Endothelial cell (in vitro differentiated cells): ENCODE data around the gene BPIFA2. TPM values are rescaled to one million over a fixed set of nuclear protein-coding genes. Genes with fewer than 3 reads are reported as not detected.

ENCODE experiments used
- DNase-seq: peaks from one replicate; pipeline ENCODE4 v3.0.0; 2021; ENCODE audit warnings: low spot score
- H3K27ac Mint-ChIP-seq: one replicate; pipeline ENCODE4 v1.8.0; 2021; ENCODE audit warnings: mixed read lengths, inconsistent platforms; ENCODE audit not compliant: unreplicated experiment
- H3K27me3 Mint-ChIP-seq: one replicate; pipeline ENCODE4 v1.8.0; 2021; ENCODE audit warnings: mild to moderate bottlenecking, moderate library complexity, mixed read lengths, inconsistent platforms; ENCODE audit not compliant: unreplicated experiment
- H3K36me3 Mint-ChIP-seq: one replicate; pipeline ENCODE4 v1.8.0; 2021; ENCODE audit warnings: mild to moderate bottlenecking, low read depth, mixed read lengths, inconsistent platforms; ENCODE audit not compliant: unreplicated experiment
- H3K4me1 Mint-ChIP-seq: one replicate; pipeline ENCODE4 v1.8.0; 2021; ENCODE audit warnings: mild to moderate bottlenecking, mixed read lengths, inconsistent platforms; ENCODE audit not compliant: unreplicated experiment
- H3K4me3 Mint-ChIP-seq: one replicate; pipeline ENCODE4 v1.8.0; 2021; ENCODE audit warnings: mild to moderate bottlenecking, mixed read lengths, inconsistent platforms; ENCODE audit not compliant: unreplicated experiment
- H3K9me3 Mint-ChIP-seq: one replicate; pipeline ENCODE4 v1.8.0; 2021; ENCODE audit warnings: mixed read lengths, inconsistent platforms; ENCODE audit not compliant: unreplicated experiment
- CTCF ChIP-seq: fragments of 200-600 bp; sonication (generic); IDR thresholded peaks from one replicate; pipeline ENCODE4 v1.5.0; 2021; ENCODE audit warnings: antibody characterized with exemption; ENCODE audit not compliant: unreplicated experiment
- total RNA-seq: library from RNA; stranded (reverse); fragmentation: NEBNext Ultra II Directional; extraction: Animal tissue kit (Norgen Biotek cat#: 25700); gene quantifications from one replicate; pipeline ENCODE4 v1.2.1, GENCODE V29; 2021; ENCODE audit not compliant: unreplicated experiment

The BPIFA2 gene
- total RNA-seq, 1 donor from 2014 or later: not detected

- no peaks in the 10 kb centered on the region for H3K36me3 Mint-ChIP-seq
- TF ChIP-seq CTCF: no peak
Measured at GRCh38 chr20:33160681-33161080, 7.3 kb upstream of the BPIFA2 start.

GRCh38 chr20:33162313-33162712 lies 5.6 kb upstream of the BPIFA2 start:
- Mint-ChIP-seq H3K4me3 (no peak overlapping the region), H3K27me3 (peaks cover 7% of the 10 kb centered on the region), H3K4me1 (no peaks in the 10 kb centered on the region), H3K9me3 (no peaks in the 10 kb centered on the region), H3K36me3 (no peaks in the 10 kb centered on the region), H3K27ac (no peak overlapping the region)
- DNase-seq: no peak
- no peak for TF ChIP-seq CTCF

More at GRCh38 chr20:33160681-33161080, 7.3 kb upstream of the BPIFA2 start:
- DNase-seq: no peak
- Mint-ChIP-seq H3K27ac (no peak overlapping the region), H3K9me3 (no peaks in the 10 kb centered on the region), H3K4me1 (no peaks in the 10 kb centered on the region), H3K4me3 (no peak overlapping the region), H3K27me3 (peaks cover 5% of the 10 kb centered on the region)

GRCh38 chr20:33162753-33163152 lies 5.2 kb upstream of the BPIFA2 start:
- no peak for TF ChIP-seq CTCF
- H3K4me3 Mint-ChIP-seq: no peak overlapping the region
- H3K27ac Mint-ChIP-seq: no peak overlapping the region
- no peaks in the 10 kb centered on the region for H3K9me3 Mint-ChIP-seq
- H3K36me3 Mint-ChIP-seq: no peaks in the 10 kb centered on the region
- H3K4me1 Mint-ChIP-seq: no peaks in the 10 kb centered on the region
- no peak for DNase-seq
- peaks cover 7% of the 10 kb centered on the region for H3K27me3 Mint-ChIP-seq

- Mint-ChIP-seq H3K27ac (no peak overlapping the region), H3K27me3 (peaks cover 7% of the 10 kb centered on the region), H3K4me3 (no peak overlapping the region), H3K4me1 (no peaks in the 10 kb centered on the region), H3K36me3 (peaks cover 4% of the 10 kb centered on the region), H3K9me3 (no peaks in the 10 kb centered on the region)
- TF ChIP-seq CTCF: no peak
- no peak for DNase-seq
Measured at GRCh38 chr20:33163856-33164762, 3.9 kb upstream of the BPIFA2 start.

- no peaks in the 10 kb centered on the region for H3K9me3 Mint-ChIP-seq
- H3K4me3 Mint-ChIP-seq: no peak overlapping the region
- H3K27me3 Mint-ChIP-seq: peaks cover 7% of the 10 kb centered on the region
- peaks cover 5% of the 10 kb centered on the region for H3K36me3 Mint-ChIP-seq
- no peaks in the 10 kb centered on the region for H3K4me1 Mint-ChIP-seq
- no peak for TF ChIP-seq CTCF
- H3K27ac Mint-ChIP-seq: no peak overlapping the region
- DNase-seq: no peak
Measured at GRCh38 chr20:33164763-33165095, 3.2 kb upstream of the BPIFA2 start.
